Posterior vena cava (tissue), 2 donors: Measurements from ENCODE around the gene BEX3. TPM values are rescaled to one million over a fixed set of nuclear protein-coding genes. Genes with fewer than 3 reads are reported as not detected.

Source experiments
- DNase-seq: peaks from one replicate; pipeline ENCODE4 v3.0.0-alpha.2; 2020; ENCODE audit warnings: low spot score
- intact Hi-C, 2 donors: fragments of 100-400 bp; cut with DNase I; formaldehyde crosslinking; loops; one replicate each; pipeline versions ENCODE4 v1.14.1 to v1.14.2; 2022 to 2023
- total RNA-seq, 2 donors: library from RNA; stranded (reverse); fragmentation: NEBNext Ultra II Directional; extraction: Animal tissue kit (Norgen Biotek cat#: 25700); gene quantifications; one replicate each; pipeline ENCODE4 v1.2.1, GENCODE V29; 2021
- donor health status: DM: yes; HTN: yes; CAD: no.
- donor health status: DM: yes; HTN: yes; CAD: no.

The BEX3 gene
- total RNA-seq, 2 donors from 2014 or later = 45.2 to 85.3 TPM

DNA sequence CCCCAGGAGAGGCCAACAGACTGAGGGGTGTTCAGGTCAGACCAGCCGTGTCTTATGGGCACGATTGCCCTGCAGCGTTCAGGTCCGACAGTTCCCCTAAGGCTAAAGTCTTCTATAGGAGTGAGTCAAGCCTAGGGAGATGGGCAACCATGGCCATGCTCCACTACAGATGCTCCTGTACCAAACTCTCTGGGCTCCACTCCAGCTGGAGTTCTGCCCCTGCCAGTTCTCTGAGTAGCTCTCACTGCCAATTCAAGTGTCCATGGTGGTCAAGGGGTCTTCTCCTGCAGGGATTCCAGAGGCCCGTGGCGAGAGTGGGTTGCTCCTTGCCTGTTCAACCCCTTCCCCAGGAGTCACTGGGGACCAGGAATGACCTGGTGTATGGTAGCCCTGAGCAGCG is 38.2 kb downstream of the BEX3 start:
- no peak for DNase-seq
- intact Hi-C loops = no loop called here

DNA sequence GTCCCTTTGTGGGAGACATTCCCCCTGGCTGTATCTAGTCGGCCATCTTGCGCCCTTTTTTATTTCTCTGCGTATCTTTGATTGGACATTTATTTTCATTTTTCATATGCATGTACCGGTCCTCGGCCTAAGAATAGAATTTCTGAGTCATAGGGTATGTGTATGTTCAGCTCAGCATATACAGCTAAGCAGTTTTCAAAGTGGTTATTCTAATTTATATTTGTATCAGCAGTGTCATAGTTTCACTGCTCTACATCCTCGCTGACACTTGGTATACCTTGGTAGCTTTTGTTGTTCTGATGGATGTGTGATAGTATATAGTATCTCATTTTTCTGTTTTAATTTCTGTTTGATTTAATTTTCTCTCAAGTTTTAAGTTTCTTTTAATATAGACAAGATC is 38.7 kb downstream of the BEX3 start:
- intact Hi-C loops = no loop called here
- no peak for DNase-seq

DNA sequence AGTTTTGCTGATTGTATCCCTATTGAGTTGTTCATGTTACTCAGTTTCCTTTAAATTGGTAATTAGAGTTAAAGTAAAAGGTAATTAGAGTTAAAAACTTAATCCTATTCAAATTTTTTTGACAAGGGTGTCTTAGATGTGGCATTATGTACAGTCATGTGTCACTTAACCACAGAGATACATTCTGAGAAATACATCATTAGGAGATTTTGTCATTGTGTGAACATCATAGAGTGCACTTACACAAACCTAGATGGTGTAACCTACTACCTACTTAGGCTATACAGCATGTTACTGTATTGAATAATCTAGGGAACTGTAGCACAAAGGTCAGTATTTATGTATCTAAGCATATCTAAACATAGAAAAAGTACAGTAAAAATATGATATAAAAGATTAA is 39.2 kb downstream of the BEX3 start:
- DNase-seq = no peak
- intact Hi-C loops = no loop called here

DNA sequence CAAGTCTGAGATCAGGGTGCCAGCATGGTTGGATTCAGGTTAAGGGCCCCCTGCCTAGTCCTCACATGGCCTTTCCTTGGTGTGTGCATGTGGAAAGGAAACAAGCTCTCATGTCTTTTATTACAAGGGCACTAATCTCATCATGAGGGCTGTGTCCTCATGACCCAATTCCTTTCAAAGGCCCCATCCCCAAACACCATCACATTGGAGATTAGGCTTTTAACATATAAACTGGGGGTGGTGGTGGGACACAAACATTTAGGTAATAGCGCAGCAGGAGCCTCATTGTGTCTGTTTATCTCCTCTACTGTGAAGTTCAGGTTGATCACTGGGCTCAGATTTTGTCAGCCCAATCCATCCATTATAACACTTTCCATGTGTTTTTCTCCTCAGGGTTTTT is 41.0 kb downstream of the BEX3 start:
- DNase-seq = no peak
- intact Hi-C loops = no loop called here

DNA sequence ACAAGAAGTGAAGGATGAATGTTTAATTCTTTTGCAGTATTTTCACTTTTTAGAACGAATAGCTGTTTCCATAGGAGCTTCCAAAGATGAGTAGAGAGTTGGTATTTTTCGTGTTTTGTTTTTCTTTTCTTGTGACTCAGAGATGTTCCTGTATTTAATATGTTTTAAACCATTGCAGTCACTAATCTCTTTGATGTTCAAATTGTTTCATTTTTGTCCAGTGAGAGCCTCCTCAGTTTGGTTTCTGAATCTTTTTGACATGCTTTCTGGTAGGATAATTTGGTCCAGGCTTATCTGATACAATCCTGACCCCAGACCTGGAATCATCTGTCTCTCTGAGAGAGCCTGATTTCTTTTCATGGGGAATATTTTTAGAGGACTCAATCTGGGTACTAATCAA is 41.6 kb downstream of the BEX3 start:
- no peak for DNase-seq
- intact Hi-C loops = no loop called here

DNA sequence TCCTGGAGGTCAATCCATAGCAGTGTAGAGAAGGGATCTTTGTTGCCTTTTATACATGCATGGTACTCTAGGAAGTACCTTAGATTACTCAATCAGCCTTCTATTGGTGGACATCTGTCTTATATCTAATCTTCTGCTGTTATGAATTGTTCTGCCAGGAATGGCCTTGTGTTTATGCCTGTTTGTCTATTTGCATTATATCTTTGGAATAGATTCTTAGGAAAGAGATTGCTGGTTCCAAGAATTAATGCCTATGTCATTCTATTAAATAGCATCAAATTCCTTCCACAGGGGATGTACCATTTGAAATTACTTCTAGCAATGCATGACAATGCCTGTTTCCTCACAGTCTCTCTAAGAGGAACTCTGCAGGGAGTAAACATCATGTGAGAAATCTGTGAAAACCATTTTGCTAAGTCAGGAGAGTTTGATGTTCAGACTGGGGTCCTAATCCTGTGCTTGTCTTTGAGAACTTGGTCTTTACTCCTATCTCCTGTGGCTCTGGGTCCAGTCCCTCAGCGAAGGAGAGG is 42.5 kb downstream of the BEX3 start:
- DNase-seq = no peak
- intact Hi-C loops = no loop called here

DNA sequence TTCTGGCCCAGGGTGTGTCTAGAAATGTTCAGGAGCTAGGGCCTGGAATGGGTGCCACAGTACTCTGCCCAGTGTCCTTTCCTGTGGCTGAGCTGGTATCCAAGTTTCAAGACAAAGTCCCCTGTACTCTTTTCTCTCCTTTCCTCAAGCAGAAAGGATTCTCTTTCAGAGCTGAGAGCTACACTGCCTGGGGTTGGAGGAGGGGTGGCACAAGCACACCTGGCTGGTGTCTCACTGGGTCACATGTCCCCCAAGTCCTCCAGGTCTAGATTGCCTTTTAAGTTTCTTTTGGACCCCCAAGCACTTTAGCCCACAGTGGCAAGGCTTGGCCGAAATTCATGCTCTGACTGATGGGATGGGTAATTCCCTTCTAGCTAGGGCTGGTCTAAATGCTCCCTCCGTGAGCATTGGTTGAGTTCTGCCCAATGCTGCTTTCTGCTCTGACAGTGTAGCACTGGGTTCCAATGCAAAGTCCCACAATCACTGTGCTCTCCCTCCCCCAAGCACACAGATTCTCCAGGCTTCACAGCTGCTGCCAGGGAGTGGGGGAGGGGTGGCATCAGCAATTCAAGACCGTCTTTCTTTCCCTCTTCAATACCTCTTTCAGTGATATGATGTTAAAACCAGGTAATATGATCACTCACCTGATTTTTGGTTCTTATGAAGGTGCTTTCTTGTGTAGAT is 47.8 kb downstream of the BEX3 start:
- DNase-seq = no peak
- intact Hi-C loops = no loop called here

Other genes with a start within 250 kb of the BEX3 start
- gene BEX4, start 161.4 kb upstream of the BEX3 start, total RNA-seq = 10 to 100 TPM; 22.2 to 22.9 TPM
- gene TCEAL8, start 121.4 kb upstream of the BEX3 start, total RNA-seq = 10 to 100 TPM; 41.1 to 51.6 TPM
- gene TCEAL5, start 99.8 kb upstream of the BEX3 start, total RNA-seq = under 1 TPM; 0.33 to 0.46 TPM
- gene BEX2, start 65.5 kb upstream of the BEX3 start, total RNA-seq = under 1 TPM in 1 of 2 donors, not detected in 1; 0.57 TPM
- 10 to 100 TPM in 1 of 2 donors, 1 to 10 TPM in 1; 7.5 to 11.6 TPM for gene TCEAL7, start 46.3 kb upstream of the BEX3 start, total RNA-seq
- 10 to 100 TPM; 45.8 to 54.6 TPM for gene TCEAL9, start 20.0 kb upstream of the BEX3 start, total RNA-seq
- 10 to 100 TPM in 1 of 2 donors, 1 to 10 TPM in 1; 6.5 to 19.7 TPM for gene RAB40A, start 143.0 kb downstream of the BEX3 start, total RNA-seq
- 100 to 1,000 TPM; 197 to 336 TPM for gene TCEAL4, start 209.0 kb downstream of the BEX3 start, total RNA-seq
- gene TCEAL3, start 231.4 kb downstream of the BEX3 start, total RNA-seq = 100 to 1,000 TPM in 1 of 2 donors, 10 to 100 TPM in 1; 87.0 to 113 TPM